Erythroblast (primary cell): ENCODE data around the gene CDK15.

Experiments used
- DNase-seq, 2 experiments: peaks; one replicate each; lab custom pipeline; 2025; lab: John Stamatoyannopoulos, UW
- GATA1 ChIP-seq: IDR thresholded peaks from 2 replicates; pipeline ENCODE4 v1.6.1; 2011; ENCODE audit warnings: low read depth, mild to moderate bottlenecking, control low read depth, low read length, moderate library complexity
- POLR2A ChIP-seq: IDR thresholded peaks from 2 replicates; pipeline ENCODE4 v1.6.1; 2011; ENCODE audit warnings: mild to moderate bottlenecking, low read length

Gene CDK15

DNA sequence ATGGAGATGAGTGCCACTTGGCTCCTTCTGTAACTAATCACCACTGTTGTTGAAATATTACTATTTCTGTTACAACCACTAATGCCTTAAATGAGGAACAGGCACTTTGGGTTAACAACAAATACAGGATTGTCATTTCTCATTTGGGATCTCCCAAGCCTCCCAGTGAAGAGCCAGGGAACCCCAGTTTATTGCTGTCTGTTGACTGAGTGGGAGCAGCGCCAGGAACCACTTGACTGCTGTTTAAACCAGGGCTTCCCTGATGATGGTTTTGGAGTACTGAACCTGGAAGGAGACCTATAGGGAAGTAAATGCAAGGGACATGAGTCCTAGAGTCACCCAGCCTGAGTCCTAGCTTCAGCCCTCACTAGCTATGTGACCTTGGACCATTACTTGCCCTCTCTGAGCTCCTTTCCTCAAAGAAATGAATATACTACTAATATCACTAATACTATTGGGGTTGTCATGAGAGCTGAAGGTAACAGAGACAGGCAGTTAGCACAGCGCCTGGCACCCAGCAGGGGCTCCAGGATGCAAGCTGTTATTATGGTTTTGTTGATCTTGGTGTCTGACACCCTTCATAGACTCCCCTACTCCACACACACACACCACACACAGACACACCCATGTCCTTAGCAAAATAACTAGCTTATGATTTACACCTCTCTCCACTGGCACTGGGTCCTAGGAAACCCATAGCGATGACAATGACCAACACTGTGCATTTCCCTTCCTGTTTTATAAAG is 123.1 kb downstream of the CDK15 start:
- DNase-seq = no peak

DNA sequence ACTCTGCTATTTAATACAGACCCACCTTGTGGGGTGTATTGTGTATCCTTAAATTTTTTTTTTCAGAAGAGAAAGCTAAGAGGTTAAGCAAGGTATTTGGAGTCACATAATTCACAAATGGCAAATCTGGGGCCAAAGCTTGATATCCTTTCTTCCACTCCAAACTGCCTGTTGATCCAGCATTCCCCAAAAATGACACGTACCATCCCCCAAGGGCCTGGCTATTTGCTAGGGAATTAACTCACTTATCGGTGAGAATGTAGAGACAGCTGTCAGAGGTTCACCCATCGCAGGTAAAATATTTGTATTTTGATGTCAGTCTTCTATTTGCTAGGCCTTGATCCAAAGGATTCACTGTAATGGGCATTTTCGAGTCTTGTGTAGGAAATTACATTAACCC is 123.7 kb downstream of the CDK15 start:
- TF ChIP-seq POLR2A (no peak), GATA1 (no peak)

More for the DNA sequence above, 123.1 kb downstream of the CDK15 start:
- no peak for TF ChIP-seq GATA1
- no peak for TF ChIP-seq POLR2A

DNA sequence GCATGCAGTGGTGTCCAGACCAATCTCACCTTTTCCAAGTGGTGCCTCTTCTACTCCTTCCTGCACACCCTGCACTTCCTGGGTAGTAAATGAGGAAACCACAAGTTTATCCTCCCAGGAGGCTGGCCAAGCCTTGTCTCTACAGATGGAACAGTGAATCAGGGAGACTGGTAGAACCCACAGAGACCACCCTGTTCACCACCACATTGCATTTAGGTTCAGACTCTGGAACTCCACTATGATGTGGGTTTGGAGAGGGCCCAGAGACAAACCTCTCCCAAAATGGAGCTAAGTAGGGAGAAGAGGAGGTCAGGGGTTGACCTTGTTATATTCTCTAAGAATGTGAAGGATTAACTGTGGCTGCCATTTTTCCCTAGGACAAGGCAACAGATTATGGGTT is 124.5 kb downstream of the CDK15 start:
- no peak for TF ChIP-seq POLR2A
- TF ChIP-seq GATA1 = no peak
- no peak for DNase-seq

More for the DNA sequence above, 123.7 kb downstream of the CDK15 start:
- DNase-seq = no peak

DNA sequence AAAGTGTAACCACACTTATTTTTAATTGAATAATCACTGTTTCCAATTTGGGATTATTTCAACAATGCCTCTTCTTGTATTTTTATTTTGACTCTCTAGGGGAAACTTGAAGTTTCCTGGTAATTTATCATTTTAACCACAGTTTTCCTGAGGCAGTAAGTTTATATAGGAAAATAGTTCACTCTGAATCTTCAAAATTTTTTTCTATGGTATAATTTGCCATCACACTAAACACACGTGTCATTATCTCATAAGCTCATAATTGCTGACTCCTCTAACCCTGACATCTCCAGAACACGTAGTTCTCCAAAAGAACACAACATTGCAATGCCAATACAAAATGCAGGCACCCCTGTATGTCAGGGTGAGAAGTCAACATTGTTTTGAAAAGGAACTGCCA is 125.1 kb downstream of the CDK15 start:
- TF ChIP-seq GATA1 (no peak), POLR2A (no peak)
- no peak for DNase-seq

DNA sequence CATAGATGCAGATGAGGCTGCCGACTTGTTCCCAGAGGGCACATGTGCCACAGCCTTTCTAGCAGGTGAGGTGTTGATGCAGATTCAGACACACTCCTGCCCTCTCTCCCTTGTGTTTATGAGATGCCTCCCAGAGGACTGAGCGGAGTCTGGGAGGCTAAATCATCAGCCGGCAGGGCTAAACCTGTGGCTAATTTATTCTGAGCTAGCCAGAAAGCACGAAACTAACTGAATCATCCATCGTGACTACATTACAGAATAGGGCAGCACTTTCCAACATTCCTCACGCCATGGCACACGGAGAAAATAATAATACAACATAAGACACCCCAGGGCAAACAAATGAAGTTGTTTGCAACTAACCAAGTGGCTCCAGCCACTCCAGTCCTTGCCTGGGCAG is 125.6 kb downstream of the CDK15 start:
- no peak for DNase-seq
- TF ChIP-seq POLR2A (no peak), GATA1 (no peak)

DNA sequence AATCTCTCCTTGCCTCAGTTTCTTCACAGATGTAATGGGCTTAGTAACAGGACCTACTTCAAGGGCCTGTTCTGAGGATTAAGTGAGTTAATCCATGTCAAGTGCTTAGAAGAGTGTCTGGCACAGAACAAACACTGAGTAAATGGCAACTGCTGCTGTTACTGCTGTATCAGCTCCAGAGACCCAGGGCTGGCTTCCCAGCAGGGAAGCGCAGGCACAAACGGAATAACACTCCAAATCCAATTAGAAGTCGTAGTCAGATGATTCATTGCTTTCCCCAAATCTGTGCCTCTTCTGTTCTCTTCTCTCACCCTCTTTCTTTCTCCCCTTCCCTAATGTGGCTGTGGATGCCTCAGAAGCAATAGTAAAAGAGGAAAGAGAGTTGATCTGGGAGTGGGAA is 126.2 kb downstream of the CDK15 start:
- TF ChIP-seq GATA1 (no peak), POLR2A (no peak)
- no peak for DNase-seq

DNA sequence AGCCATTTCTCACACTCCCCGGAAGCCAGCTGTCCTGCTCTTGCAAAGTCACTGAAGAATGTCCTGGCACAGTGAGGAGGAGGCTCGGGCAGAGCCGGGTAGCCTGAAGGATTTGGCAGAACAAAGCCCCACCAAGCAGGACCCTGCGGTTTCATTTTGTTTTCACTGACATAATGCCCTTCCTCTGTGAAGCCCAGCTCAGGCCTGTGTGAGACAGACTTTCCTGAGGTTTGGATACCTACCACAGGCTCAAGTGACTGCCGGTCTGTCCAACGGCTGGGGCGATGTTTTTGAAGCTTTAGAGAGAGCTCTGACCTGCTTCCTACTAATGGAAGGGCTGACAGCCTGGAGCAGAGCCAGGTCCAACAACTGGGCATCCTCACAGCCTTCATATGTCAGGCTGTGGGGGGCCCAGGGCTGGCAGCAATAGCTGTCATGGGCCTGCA is 127.5 kb downstream of the CDK15 start:
- TF ChIP-seq POLR2A (no peak), GATA1 (no peak)
- DNase-seq = no peak

DNA sequence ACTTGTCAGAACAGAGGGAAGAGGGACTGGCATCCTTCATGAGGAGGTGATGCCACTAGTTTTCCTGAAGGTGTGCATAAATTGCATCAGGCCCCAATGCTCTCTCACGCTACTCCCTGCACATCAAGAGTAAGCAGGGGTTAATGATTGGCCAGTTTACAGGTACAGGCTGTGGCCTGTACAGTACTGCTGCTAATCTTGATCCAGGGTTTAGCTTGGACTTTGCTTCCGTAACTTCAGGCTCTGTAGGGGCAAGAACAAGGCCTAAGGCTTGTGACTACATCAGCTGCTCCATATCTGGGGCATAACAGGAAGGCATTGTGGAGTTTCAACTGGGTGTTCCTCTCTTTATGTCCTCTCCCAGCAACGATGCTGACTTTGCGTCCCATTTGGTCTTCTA is 130.5 kb downstream of the CDK15 start:
- no peak for DNase-seq
- no peak for TF ChIP-seq POLR2A
- TF ChIP-seq GATA1 = no peak

DNA sequence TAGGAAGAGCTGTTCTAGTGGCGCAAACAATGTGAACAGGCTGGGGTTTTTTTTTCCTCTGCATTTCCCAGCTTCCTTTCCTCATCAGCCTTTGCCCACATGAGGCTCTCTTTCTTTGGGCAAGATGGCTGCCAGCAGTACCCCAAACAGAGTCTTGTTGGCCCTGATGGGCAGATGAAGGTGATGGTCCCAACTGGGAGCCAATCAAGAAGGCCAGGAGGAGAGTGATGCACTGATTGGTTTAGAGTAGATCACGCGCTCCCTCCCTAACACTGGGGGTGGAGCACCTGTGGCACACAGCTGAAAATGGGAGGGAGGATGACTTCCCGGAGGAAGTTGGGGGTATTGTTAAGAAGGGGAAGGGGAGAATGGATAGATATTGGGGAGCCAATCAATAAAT is 131.0 kb downstream of the CDK15 start:
- DNase-seq = no peak
- TF ChIP-seq POLR2A (no peak), GATA1 (no peak)

DNA sequence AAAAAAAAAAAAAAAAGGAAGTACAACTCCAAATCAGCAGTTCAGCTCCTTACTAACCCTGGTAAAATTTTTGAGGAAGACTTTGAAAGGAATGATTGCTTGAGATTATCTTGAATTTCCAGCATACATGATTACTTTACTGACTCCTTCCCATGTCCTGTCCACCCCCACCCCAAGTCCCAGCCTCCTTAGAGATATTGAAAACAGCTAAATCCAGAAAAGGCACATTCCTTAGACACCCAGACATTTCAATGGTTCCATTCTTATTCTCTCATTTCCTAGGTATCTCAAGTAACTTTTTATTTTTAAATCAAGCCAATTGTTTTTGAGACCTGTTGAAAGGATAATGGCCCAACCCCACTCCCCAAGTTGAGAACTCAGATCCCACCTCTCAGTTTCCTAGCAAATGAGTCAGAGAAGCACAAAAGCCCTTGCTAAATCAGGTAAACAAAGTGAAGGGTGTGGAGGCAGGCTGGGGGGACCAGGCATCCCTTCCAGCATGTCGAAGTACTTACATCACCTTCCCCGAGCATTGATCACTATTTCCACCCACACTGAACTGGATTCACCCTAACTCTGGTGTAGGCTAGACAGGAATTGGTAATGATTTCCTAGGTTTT is 131.9 kb downstream of the CDK15 start:
- no peak for DNase-seq
- TF ChIP-seq GATA1 = no peak
- no peak for TF ChIP-seq POLR2A

DNA sequence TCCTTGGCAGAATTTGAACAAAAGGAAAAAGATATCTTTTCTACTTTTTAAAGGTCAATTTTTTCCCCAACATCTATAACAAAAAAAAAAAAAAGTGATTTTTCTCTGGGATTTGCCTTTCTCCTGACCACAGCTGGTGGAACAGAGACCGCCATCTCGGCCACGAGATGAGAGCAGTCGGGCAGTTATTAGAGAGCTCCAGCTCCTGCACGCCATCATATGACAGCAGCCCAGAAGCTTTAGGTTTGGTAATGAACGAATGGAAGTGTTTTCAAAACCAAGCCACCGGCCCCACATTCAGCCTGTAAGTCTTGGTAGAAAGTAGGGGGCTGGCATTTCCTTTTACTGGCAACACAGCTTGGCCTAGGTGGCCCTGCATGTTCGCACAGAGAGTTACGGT is 132.4 kb downstream of the CDK15 start:
- TF ChIP-seq GATA1 = no peak
- TF ChIP-seq POLR2A = no peak
- DNase-seq = no peak

DNA sequence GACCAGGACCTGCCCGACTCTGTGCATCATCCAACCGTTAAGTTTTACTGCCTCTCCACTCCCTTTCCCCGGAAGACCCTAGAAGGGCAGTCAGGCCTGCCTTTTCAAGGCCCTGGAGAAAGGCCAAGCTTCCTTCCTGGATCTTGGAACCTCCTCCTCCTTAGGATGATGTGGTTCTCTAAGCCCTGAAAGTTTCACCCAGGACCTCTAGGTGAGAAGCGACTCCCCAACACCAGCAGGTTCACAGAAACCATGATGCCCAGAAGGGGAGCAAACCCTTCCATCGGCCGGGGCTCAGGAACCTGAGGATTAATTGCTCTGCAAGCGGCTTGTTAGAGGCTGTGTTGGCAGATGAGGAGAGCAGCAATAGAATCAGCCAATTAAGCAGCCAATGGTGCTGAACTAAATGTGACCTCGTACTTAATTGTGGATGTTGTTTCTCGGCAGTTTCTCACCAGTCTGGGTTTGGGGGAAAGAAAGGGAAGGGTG is 133.2 kb downstream of the CDK15 start:
- TF ChIP-seq GATA1 (no peak), POLR2A (no peak)

DNA sequence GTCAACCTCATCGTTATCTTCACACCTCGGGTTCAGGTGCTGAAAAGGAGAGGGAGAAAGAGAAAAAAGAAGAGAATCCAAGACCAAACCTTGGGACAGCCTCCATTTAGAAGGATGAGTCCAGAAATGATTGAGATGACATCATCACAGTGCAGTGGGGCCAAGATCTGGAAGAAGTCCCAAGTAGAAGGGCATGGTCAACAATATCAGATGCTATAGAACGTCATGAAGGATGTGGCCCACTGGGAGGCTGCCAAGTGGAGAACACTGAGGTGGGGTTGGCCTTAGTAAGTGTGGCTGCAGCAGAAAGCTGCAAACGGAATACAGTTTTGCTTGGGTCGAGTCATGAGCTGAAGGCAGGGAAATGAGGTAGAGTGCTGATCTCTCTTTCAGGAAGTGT is 136.2 kb downstream of the CDK15 start:
- no peak for TF ChIP-seq POLR2A
- TF ChIP-seq GATA1 = no peak

More for the DNA sequence above, 133.2 kb downstream of the CDK15 start:
- DNase-seq = no peak

More for the DNA sequence above, 136.2 kb downstream of the CDK15 start:
- DNase-seq = no peak
